Spleen (tissue), 11 donors: ENCODE measurements around the gene DGKB. TPM values are rescaled to one million over a fixed set of nuclear protein-coding genes. Genes with fewer than 3 reads are reported as not detected.

ENCODE experiments used
- DNase-seq: peaks from one replicate; pipeline ENCODE4 v3.0.0-alpha.2; 2020
- H3K27ac ChIP-seq, 8 donors: fragments of 200-600 bp; sonication (generic) in 7 of 8; 1 replicate in 4 of 8; 2 replicates in 4 of 8; pipeline versions ENCODE4 v1.5.0 to v1.8.0; 2016 to 2021; ENCODE audit warnings: inconsistent platforms in 4 of 8, mild to moderate bottlenecking in 4 of 8, moderate library complexity in 1 of 8
- H3K27me3 ChIP-seq, 7 donors: fragments of 200-600 bp; sonication (generic) in 6 of 7; replicated peaks in 1 of 7; 1 replicate in 4 of 7; 2 replicates in 3 of 7; pipeline versions ENCODE4 v1.5.0 to v1.8.0; 2016 to 2021; ENCODE audit warnings: inconsistent platforms in 3 of 7, mild to moderate bottlenecking in 1 of 7
- H3K36me3 ChIP-seq, 6 donors: fragments of 200-600 bp; sonication (generic) in 5 of 6; 1 replicate in 4 of 6; 2 replicates in 2 of 6; pipeline versions ENCODE4 v1.5.0 to v1.8.0; 2016 to 2021; ENCODE audit warnings: inconsistent platforms in 2 of 6
- H3K4me1 ChIP-seq, 6 donors: fragments of 200-600 bp; sonication (generic) in 5 of 6; 1 replicate in 3 of 6; 2 replicates in 3 of 6; pipeline versions ENCODE4 v1.5.0 to v1.8.0; 2016 to 2021; ENCODE audit warnings: inconsistent platforms in 3 of 6
- H3K4me3 ChIP-seq, 8 donors: fragments of 200-600 bp; sonication (generic) in 7 of 8; 1 replicate in 4 of 8; 2 replicates in 4 of 8; pipeline versions ENCODE4 v1.5.0 to v1.8.0; 2016 to 2021; ENCODE audit warnings: inconsistent platforms in 4 of 8, mild to moderate bottlenecking in 4 of 8, moderate library complexity in 2 of 8
- H3K9me3 ChIP-seq, 8 donors: fragments of 200-600 bp; sonication (generic) in 7 of 8; 1 replicate in 4 of 8; 2 replicates in 4 of 8; pipeline versions ENCODE4 v1.5.0 to v1.8.0; 2016 to 2021; ENCODE audit warnings: inconsistent platforms in 4 of 8
- CTCF ChIP-seq, 11 experiments: fragments of 200-600 bp in 7 of 11; fragments of 450-650 bp in 4 of 11; sonication (generic) in 4 of 11; IDR thresholded peaks in 8 of 11; conservative IDR thresholded peaks in 3 of 11; 1 replicate in 7 of 11; 2 replicates in 4 of 11; pipeline versions ENCODE4 v1.4.0 to v1.8.0; 2016 to 2021; ENCODE audit warnings: antibody characterized with exemption in 11 of 11, inconsistent platforms in 4 of 11, mild to moderate bottlenecking in 1 of 11
- POLR2A ChIP-seq, 3 donors: fragments of 450-650 bp; IDR thresholded peaks; one replicate each; pipeline ENCODE4 v1.5.1; 2017; ENCODE audit warnings: antibody characterized with exemption in 3 of 3, mild to moderate bottlenecking in 1 of 3
- POLR2AphosphoS5 ChIP-seq, 3 donors: sonication (generic); formaldehyde crosslinking; IDR thresholded peaks; one replicate each; pipeline ENCODE4 v1.5.1; 2017; ENCODE audit warnings: antibody characterized with exemption in 3 of 3
- WGBS, 5 donors: extraction: QIAGEN DNeasy Blood & Tissue Kit in 3 of 5; methylation state at CpG; one replicate each; pipeline versions ENCODE4 v1.1.5 to v1.1.7; 2013 to 2018; 5-methylcytosine and 5-hydroxymethylcytosine counted together
- intact Hi-C: fragments of 100-400 bp; cut with DNase I; formaldehyde crosslinking; loops from one replicate; pipeline ENCODE4 v1.15.0; 2023; ENCODE audit warnings: low total_unique reads
- polyA plus RNA-seq, 3 donors: library from polyadenylated mRNA; stranded (reverse); fragments of 200-250 nt; gene quantifications; one replicate each; pipeline ENCODE4 v1.2.1, GENCODE V29; 2013
- total RNA-seq, 7 donors: library from RNA; depleted of rRNA in 3 of 7; stranded (reverse); fragments of >200 nt in 3 of 7; fragmentation: NEBNext Ultra II Directional in 4 of 7; extraction: Animal tissue kit (Norgen Biotek cat#: 25700) in 4 of 7; gene quantifications; one replicate each; pipeline versions ENCODE4 v1.1.0 to v1.2.1, GENCODE V29; 2016 to 2021
- donor health status: healthy with polysubstance abuse.
- donor health status: DM: no; HTN: no; CAD: no; lungs with moderate emphysema.
- donor health status: DM: no; HTN: no; CAD: no.
- donor health status: Bipolar disorder and iron deficiency.
- donor health status: healthy.
- donor health status: DM: no; HTN: no; CAD: no.
- donor health status: DM: yes; HTN: yes; CAD: no.

DGKB gene
- total and polyA plus RNA-seq, 10 donors = 0.02 to 0.26 (median 0.03) TPM; not detected in 6

- no peak for DNase-seq
- H3K9me3 ChIP-seq = peaks cover 0 to 3% (median 0%) of the 10 kb centered on the region in 8 donors
- H3K36me3 ChIP-seq = no peaks in the 10 kb centered on the region
- TF ChIP-seq POLR2AphosphoS5 (IDR thresholded peaks at IDR 0.05) (no peak), CTCF (IDR thresholded peaks at IDR 0.05 in 8 of 11, conservative IDR thresholded peaks at IDR 0.05 in 3 of 11) (no peak), POLR2A (IDR thresholded peaks at IDR 0.05) (no peak)
- no peaks in the 10 kb centered on the region for H3K4me1 ChIP-seq
- H3K4me3 ChIP-seq = no peak overlapping the region
- H3K27ac ChIP-seq = no peak overlapping the region
- no peaks in the 10 kb centered on the region for H3K27me3 ChIP-seq
- intact Hi-C loops = no loop called here
- 55 to 70% (median 68%) methylated on average over 2 of the region's 2 CpGs for WGBS, 5 donors
Measured at GRCh38 chr7:14376711-14377110, 525.8 kb downstream of the DGKB start.

GRCh38 chr7:14375998-14376397 lies 526.6 kb downstream of the DGKB start:
- TF ChIP-seq POLR2A (IDR thresholded peaks at IDR 0.05) (no peak), CTCF (IDR thresholded peaks at IDR 0.05 in 8 of 11, conservative IDR thresholded peaks at IDR 0.05 in 3 of 11) (no peak), POLR2AphosphoS5 (IDR thresholded peaks at IDR 0.05) (no peak)
- WGBS, 5 donors = 65 to 88% (median 83%) methylated on average over 2 of the region's 2 CpGs
- H3K4me3 ChIP-seq = no peak overlapping the region

GRCh38 chr7:14374336-14374735 lies 528.2 kb downstream of the DGKB start:
- intact Hi-C loops = no loop called here
- H3K27me3 ChIP-seq = no peaks in the 10 kb centered on the region
- no peak overlapping the region for H3K4me3 ChIP-seq
- H3K9me3 ChIP-seq = peaks cover 0 to 6% (median 1%) of the 10 kb centered on the region in 8 donors
- WGBS, 5 donors = 89 to 96% (median 93%) methylated on average over 4 of the region's 4 CpGs
- H3K4me1 ChIP-seq = no peaks in the 10 kb centered on the region
- no peaks in the 10 kb centered on the region for H3K36me3 ChIP-seq
- TF ChIP-seq CTCF (IDR thresholded peaks at IDR 0.05 in 8 of 11, conservative IDR thresholded peaks at IDR 0.05 in 3 of 11) = no peak
- no peak for TF ChIP-seq POLR2A (IDR thresholded peaks at IDR 0.05)
- TF ChIP-seq POLR2AphosphoS5 (IDR thresholded peaks at IDR 0.05) = no peak
- no peak overlapping the region for H3K27ac ChIP-seq
- no peak for DNase-seq

More at GRCh38 chr7:14375998-14376397, 526.6 kb downstream of the DGKB start:
- no peaks in the 10 kb centered on the region for H3K36me3 ChIP-seq
- peaks cover 0 to 5% (median 0%) of the 10 kb centered on the region in 8 donors for H3K9me3 ChIP-seq
- no peak overlapping the region for H3K27ac ChIP-seq
- H3K27me3 ChIP-seq = no peaks in the 10 kb centered on the region
- no peaks in the 10 kb centered on the region for H3K4me1 ChIP-seq
- no peak for DNase-seq
- intact Hi-C loops = no loop called here

- Histone ChIP-seq H3K36me3 (no peaks in the 10 kb centered on the region), H3K9me3 (peaks cover 0 to 12% (median 6%) of the 10 kb centered on the region in 8 donors), H3K4me1 (no peaks in the 10 kb centered on the region), H3K27ac (no peak overlapping the region), H3K27me3 (no peaks in the 10 kb centered on the region), H3K4me3 (no peak overlapping the region)
- DNase-seq = no peak
- 70 to 93% (median 78%) methylated on average over 2 to 3 of the region's 3 CpGs for WGBS, 5 donors
- TF ChIP-seq CTCF (IDR thresholded peaks at IDR 0.05 in 8 of 11, conservative IDR thresholded peaks at IDR 0.05 in 3 of 11) = no peak
- TF ChIP-seq POLR2A (IDR thresholded peaks at IDR 0.05) = no peak
- TF ChIP-seq POLR2AphosphoS5 (IDR thresholded peaks at IDR 0.05) = no peak
- intact Hi-C loops = no loop called here
Measured at GRCh38 chr7:14368285-14368684, 534.3 kb downstream of the DGKB start.
